HG02610 (cell line): ENCODE data around the gene FLNC.
A peak's percentile ranks its signal among the peaks of the same experiment; 100 is the strongest.

Source experiments
- ATAC-seq: cut with Tn5 transposase; IDR thresholded peaks from one replicate; pipeline ENCODE4 v1.9.1; 2021; ENCODE audit warnings: mild to moderate bottlenecking, moderate library complexity; ENCODE audit not compliant: unreplicated experiment

FLNC gene

GRCh38 chr7:128800567-128800966, 29.6 kb upstream of the FLNC start:
- ATAC-seq: peak; percentile 65

- no peak for ATAC-seq
Measured at GRCh38 chr7:128801003-128801402, 29.2 kb upstream of the FLNC start.

- no peak for ATAC-seq
Measured at GRCh38 chr7:128801667-128802418, 28.4 kb upstream of the FLNC start.

- ATAC-seq: no peak
Measured at GRCh38 chr7:128804484-128804883, 25.7 kb upstream of the FLNC start.

DNA sequence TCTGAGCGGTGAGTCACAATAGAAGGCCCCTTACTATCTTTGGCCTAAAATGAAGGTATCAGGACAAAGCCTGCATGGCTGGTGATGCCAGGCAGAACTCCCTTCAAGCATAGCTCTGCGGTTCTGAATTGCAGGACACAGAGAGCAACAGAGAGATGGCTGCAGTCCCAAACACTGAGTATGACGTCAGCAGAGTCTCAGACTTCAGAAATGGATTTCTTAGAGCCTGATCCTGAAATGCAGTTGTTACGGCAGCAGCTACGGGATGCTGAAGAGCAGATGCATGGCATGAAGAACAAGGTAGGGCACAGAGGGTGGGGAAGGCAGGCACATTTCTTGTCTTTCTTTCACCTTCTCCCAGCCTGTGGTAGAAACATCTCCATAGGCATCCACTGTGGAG, 25.0 kb upstream of the FLNC start:
- ATAC-seq: no peak

- ATAC-seq: no peak
Measured at GRCh38 chr7:128807191-128807590, 23.0 kb upstream of the FLNC start.

DNA sequence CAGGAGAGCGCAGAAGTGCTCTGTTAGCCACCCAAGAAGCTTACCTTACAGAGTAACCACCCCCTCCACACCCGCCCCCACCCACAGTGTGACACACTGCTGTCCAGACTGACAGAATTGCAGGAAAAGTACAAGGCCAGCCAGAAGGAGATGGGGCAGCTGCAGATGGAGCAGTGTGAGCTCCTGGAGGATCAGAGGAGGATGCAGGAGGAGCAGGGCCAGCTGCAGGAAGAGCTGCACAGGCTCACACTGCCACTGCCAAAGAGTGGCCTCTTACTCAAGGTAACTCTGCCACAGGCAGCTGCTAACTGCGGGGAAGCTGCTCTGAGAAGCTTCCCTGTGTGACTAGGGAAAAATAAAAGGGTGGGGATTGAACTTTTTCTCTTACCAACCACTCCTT, 20.8 kb upstream of the FLNC start:
- no peak for ATAC-seq

DNA sequence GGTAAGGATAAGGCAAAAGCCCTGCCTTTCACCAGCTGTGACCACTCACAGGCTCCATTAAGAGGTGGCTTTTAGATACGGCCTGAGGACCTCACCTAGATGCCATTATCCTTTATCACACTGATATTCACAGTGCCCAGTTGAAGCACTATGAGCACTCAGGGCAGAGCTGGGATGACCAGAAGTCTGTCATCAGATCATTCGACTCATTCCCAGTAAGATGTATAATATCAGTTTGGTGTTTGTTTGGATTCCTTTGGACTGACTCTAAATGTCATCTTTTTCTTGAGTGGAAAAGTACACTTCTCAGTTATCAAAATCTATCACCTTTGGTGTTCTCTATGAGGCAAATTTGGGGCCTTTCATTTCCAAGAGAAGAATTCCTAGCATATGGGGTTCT, 19.7 kb upstream of the FLNC start:
- ATAC-seq: no peak

DNA sequence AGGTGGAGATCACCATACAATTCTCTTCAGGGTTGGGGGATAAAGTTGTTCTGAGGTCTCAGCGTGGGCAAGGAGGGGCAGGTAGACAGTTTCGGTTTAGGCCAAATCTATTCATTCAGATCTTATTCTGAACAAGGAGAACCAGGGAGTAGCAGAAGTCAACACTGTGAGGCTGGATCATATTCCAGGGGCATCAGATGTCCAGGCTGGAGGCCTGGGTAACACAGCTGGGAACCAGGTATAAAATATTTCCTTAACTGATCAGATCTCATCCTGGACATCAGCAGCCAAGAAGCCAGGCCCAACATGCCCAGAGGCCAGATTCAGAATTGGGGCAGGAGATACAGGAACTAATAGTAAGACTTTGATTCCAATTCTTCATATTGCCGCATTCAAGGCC, 19.2 kb upstream of the FLNC start:
- no peak for ATAC-seq

GRCh38 chr7:128811631-128812430, 18.4 kb upstream of the FLNC start:
- ATAC-seq: no peak

GRCh38 chr7:128812514-128813168, 17.6 kb upstream of the FLNC start:
- no peak for ATAC-seq

- no peak for ATAC-seq
Measured at GRCh38 chr7:128814499-128814898, 15.7 kb upstream of the FLNC start.

DNA sequence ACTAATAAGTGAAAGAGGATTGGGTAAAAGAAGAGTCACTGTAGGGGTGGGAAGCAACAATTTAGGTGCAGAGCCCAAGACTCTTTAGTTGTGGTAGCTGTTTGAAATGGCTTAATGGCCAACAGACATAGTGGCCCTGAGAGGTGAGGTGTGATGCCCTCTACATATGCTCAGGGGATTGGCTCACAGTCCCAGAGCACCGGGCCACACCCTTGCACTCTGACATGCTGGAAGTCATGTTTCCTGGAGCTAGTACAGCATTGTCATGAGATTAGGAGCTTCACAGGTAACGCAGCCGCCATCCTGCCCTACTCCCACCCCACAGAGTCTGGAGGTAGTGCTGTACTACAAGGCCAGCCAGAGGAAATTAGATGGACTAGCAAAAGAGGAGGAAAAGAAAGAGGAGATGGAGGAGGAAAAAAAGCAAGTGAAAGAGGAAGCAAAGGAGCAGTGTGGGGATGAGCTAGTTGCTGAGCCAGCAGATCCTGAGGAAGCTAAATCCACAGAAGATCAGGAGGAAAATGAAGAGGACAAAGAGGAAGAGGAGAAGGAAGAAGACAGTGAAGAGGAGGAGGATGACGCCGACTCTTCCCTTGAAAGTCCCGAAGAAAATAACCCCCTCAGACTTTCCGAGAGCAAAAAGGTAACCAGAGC, 14.8 kb upstream of the FLNC start:
- no peak for ATAC-seq

- no peak for ATAC-seq
Measured at GRCh38 chr7:128818694-128819093, 11.5 kb upstream of the FLNC start.

- no peak for ATAC-seq
Measured at GRCh38 chr7:128821724-128822123, 8.5 kb upstream of the FLNC start.

DNA sequence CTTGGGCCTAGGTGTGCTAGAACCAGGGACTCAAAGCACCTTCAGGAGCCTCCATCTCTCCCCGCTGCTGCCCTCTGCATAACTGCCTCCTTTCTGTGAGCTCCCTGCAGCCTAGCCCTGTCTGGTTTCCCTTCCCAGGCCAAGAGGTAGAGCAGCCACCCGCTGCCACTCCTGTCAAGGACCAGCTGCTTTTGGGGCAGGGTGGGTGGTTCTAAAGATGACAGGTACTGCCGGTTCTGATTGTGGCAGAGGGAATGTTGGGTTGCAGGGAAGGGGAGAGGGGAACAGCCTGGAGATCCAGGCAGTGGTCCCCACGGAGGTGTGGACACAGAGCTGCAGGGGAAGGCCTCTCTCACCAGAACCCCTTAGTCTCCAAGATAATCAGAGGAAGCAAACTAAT, 3.7 kb upstream of the FLNC start:
- ATAC-seq: no peak

- no peak for ATAC-seq
Measured at GRCh38 chr7:128826916-128827247, 3.3 kb upstream of the FLNC start.

DNA sequence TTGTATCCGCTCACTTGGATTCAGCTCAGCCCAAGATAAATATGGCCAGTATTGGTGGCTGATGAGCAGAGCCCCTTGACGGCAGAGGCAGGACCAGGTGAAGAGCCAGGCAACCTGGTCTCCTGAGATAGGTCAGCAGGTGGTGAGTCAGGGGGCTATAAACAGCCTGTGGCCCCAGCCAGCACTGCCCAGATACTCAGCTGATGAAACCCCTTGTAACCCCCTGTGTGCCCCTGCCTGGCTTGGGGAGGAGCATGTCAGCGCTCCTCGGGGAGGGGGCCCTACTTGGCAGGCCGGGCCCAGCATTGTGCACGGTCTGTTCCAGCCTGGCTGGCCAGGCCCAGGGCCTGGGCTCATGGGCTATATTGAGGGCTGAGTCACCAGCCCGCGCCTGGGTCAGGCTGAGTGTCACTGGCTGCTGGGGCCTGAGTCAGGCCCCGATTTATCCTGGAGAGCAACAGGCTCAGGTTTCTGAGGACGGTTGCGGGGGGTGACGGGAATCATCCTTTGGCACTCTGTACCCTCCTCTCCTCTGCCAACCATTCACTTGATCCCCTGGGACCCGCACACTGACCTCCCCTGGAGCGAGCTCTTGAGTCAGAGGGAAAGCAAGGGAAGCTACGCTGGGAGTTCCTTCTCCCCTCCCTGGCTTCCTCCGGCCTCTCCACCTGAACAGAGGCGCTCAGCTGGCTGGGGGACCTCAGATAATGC, 2.8 kb upstream of the FLNC start:
- no peak for ATAC-seq

DNA sequence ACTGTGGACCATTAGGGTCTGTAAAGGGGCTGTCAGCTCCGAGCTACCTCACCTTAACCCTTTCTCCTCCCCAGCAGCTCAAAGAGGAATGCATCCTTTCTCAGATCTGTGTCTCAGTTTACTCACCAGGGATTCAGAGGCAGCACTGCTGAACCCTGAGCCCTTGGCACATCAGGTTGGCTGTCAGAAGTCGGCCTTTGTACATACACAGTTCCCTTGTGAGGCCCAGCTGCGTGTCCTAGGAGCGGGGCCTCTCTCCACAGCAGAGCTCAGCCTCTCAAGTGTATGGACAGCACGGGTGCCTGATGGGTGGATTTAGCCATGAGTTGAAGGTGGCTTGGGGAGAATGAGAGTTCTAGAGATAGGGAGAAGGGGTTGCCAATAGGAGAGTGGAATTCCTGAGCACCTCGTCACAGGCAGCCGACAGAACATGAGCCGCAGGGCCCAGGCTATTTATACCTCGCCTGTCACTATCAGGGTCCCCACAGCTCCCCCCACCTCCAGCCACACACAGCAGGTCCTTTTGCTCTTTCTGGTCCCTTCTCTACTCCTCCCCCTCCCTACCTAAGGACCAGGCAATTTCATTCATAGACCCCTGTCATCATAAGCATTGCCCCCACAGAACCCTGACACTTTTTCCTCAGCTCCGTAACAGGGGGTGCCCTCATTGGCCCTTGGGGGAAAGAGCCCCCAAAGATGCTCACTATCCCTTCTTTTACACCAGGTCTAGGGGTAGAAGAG, 2.1 kb upstream of the FLNC start:
- ATAC-seq: no peak
